SHP77 (cell line): Measurements from ENCODE around the gene C15orf61.

Experiments used
- DNase-seq, 2 experiments: peaks; one replicate each; lab custom pipeline; 2025; lab: John Stamatoyannopoulos, UW

Gene C15orf61

GRCh38 chr15:67521029-67521782 is at the start of gene C15orf61:
Gene C15orf61, plus strand, starts transcription at chr15:67521131. Its CDS starts 118 bp downstream, at chr15:67521249.
- DNase-seq, result peak; percentile 81 to 89

GRCh38 chr15:67472957-67473356 is 48.0 kb upstream of the C15orf61 start:
- DNase-seq, result no peak

GRCh38 chr15:67474405-67475110 is 46.4 kb upstream of the C15orf61 start:
- no peak for DNase-seq

GRCh38 chr15:67479781-67480505 is 41.0 kb upstream of the C15orf61 start:
- no peak for DNase-seq

GRCh38 chr15:67480741-67481140 is 40.2 kb upstream of the C15orf61 start:
- no peak for DNase-seq

GRCh38 chr15:67481680-67482079 is 39.3 kb upstream of the C15orf61 start:
- DNase-seq, result no peak

GRCh38 chr15:67495585-67495984 is 25.3 kb upstream of the C15orf61 start:
- no peak for DNase-seq

GRCh38 chr15:67501177-67501835 is 19.6 kb upstream of the C15orf61 start:
- peak in 1 of 2 experiments; percentile 17 for DNase-seq

GRCh38 chr15:67501836-67502461 is 19.0 kb upstream of the C15orf61 start:
- DNase-seq, result no peak

- no peak for DNase-seq
Observed at GRCh38 chr15:67504056-67504455, 16.9 kb upstream of the C15orf61 start.

GRCh38 chr15:67504796-67505195 is 16.1 kb upstream of the C15orf61 start:
- no peak for DNase-seq

GRCh38 chr15:67505675-67506572 is 15.0 kb upstream of the C15orf61 start:
- no peak for DNase-seq

- DNase-seq, result no peak
Observed at GRCh38 chr15:67506775-67507747, 13.9 kb upstream of the C15orf61 start.

- DNase-seq, result no peak
Observed at GRCh38 chr15:67508407-67508806, 12.5 kb upstream of the C15orf61 start.

GRCh38 chr15:67509918-67510317 is 11.0 kb upstream of the C15orf61 start:
- no peak for DNase-seq

- DNase-seq, result no peak
Observed at GRCh38 chr15:67510597-67511190, 10.2 kb upstream of the C15orf61 start.

GRCh38 chr15:67511606-67512005 is 9.3 kb upstream of the C15orf61 start:
- no peak for DNase-seq

- DNase-seq, result no peak
Observed at GRCh38 chr15:67512140-67512539, 8.8 kb upstream of the C15orf61 start.
